ENCODE data around the gene NEU3.

NEU3 gene

DNA sequence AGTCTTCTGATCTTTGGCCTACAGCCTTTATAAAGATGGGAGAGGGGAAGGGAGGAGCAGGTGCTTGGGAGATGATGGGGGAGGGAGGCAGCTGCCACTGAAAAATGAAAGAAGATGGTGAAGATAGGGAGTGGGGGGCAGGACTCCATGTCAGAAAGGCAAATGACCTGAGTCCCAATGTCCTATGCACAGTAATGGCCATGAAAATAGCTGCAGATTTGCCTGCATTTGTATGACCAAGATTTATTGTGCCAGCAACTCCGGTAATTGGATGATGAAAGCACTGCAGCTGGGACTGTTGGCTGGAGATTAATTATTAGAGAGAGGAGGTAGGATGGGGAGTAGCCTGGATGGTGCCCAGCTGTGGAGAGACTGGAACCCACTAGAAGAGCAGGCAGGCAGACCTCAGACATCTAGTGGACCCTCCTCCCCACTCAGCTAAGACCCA lies 36.1 kb downstream of the NEU3 start:
- no peak for DNase-seq (ENCODE audit: low spot score in 2 of 2)
- in situ Hi-C loops (cut with MboI; ENCODE audit: low sequenced_read_pairs): loop anchor here (5.0 kb wide), 1 partner anchor 223 kb away; no protein-coding TSS in a partner anchor
- no peak overlapping the region for H3K4me3 ChIP-seq
- H3K9me3 ChIP-seq: no peaks in the 10 kb centered on the region
- no peaks in the 10 kb centered on the region for H3K27me3 ChIP-seq (ENCODE audit: low read depth)
- no peaks in the 10 kb centered on the region for H3K36me3 ChIP-seq (replicated peaks)
- H3K4me1 ChIP-seq: no peaks in the 10 kb centered on the region

DNA sequence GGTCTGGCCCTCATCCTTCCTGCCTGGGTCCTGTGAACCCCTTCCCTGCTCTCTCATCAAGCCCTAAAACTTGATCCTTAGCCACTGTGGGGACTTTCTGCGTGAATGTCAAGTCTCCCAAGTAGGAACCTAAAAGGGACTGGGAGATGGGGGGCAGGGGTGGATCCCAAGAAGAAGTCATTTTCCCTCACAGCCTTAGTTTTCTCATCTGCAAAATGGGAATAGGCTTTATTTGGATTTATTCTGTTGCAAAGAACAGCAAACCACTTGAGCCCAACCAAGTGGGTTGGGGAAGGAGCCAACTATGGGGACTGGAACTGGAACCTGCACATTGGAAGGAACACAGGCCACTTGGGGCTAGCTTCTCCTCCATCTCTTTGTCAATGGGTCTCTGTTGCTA lies 36.8 kb downstream of the NEU3 start:
- no peak for DNase-seq (ENCODE audit: low spot score in 2 of 2)
- in situ Hi-C loops (cut with MboI; ENCODE audit: low sequenced_read_pairs): no loop called here
- no peaks in the 10 kb centered on the region for H3K27me3 ChIP-seq (ENCODE audit: low read depth)
- H3K9me3 ChIP-seq: no peaks in the 10 kb centered on the region
- no peak overlapping the region for H3K4me3 ChIP-seq
- H3K36me3 ChIP-seq (replicated peaks): no peaks in the 10 kb centered on the region
- no peaks in the 10 kb centered on the region for H3K4me1 ChIP-seq

DNA sequence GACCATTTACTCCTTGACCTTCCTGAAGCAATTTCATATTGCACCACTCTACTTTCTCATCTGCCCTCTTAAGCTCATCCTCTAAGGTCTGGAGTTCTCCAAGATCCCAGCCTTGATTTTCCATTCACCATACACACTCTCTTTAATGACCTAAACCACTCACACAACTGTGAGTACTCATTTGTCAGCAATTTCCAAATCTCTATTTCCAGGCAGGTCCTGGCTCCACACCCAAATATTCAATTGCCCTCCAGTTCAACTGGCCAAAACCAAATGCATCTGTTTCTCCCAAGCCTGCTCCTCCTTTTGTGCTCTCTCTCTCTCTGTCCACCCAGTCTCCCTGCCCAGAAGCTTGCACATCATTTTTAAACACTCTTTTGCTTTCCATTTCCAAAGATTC lies 39.6 kb downstream of the NEU3 start:
- no peaks in the 10 kb centered on the region for H3K36me3 ChIP-seq (replicated peaks)
- no peaks in the 10 kb centered on the region for H3K27me3 ChIP-seq (ENCODE audit: low read depth)
- H3K4me1 ChIP-seq: no peaks in the 10 kb centered on the region
- in situ Hi-C loops (cut with MboI; ENCODE audit: low sequenced_read_pairs): no loop called here
- no peak for DNase-seq (ENCODE audit: low spot score in 2 of 2)
- H3K4me3 ChIP-seq: no peak overlapping the region
- no peaks in the 10 kb centered on the region for H3K9me3 ChIP-seq

DNA sequence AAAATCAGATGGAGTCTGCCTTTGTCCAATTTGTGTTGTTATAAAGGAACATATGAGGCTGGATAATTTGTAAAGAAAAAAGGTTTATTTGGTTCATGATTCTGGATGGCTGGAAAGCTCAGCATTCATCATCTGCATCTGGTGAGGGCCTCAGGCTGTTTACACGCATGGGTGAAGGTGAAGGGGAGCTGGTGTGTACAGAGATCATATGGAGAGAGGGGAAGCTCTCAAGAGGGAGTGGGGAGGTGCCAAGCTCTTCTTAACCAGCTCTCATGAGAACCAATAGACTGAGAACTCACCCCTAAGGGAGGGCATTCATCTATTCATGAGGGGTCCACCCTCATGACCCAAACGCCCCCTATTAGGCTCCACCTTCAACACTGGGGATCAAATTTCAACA lies 40.0 kb downstream of the NEU3 start:
- Histone ChIP-seq H3K36me3 (replicated peaks) (no peaks in the 10 kb centered on the region), H3K4me1 (no peaks in the 10 kb centered on the region), H3K4me3 (no peak overlapping the region), H3K9me3 (no peaks in the 10 kb centered on the region), H3K27me3 (ENCODE audit: low read depth) (no peaks in the 10 kb centered on the region)
- in situ Hi-C loops (cut with MboI; ENCODE audit: low sequenced_read_pairs): no loop called here
- DNase-seq (ENCODE audit: low spot score in 2 of 2): no peak

DNA sequence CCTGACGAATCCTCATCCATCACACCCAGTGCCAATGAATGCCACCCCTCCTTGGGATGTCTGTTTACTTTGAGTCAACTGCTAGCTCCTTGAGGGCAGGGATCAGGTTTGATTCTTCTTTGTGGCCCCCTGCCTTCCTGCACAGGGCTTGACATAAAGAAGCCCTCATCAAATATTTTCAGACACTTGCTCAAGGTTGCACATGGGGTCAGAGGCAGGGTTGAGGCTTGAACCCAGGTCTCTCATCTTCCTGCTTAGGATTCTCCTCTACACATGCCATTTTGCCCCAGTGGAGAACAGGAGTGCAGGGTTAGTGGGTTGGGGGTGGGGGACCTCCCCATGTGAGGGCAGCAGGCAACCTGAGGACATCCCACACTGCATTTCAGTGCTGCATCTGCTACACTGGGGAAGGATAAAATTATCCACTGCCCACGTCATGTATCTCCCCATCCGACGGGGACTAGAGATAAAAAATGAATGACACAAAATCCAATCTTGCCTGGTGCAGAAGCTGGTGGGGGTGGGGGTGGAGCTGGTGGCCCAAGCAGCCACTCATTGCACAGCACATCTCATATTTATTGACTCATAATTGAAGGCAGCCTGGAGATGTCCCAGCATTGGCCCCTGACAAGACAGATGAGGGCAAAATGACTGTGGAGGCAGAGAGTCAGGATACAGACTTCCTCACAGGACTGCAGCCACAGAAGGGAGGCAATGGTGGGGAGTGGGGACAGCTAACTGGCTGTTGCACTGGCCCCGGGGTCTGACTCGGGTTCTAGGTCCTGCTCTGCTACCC lies 41.3 kb downstream of the NEU3 start:
- no peak for DNase-seq (ENCODE audit: low spot score in 2 of 2)

DNA sequence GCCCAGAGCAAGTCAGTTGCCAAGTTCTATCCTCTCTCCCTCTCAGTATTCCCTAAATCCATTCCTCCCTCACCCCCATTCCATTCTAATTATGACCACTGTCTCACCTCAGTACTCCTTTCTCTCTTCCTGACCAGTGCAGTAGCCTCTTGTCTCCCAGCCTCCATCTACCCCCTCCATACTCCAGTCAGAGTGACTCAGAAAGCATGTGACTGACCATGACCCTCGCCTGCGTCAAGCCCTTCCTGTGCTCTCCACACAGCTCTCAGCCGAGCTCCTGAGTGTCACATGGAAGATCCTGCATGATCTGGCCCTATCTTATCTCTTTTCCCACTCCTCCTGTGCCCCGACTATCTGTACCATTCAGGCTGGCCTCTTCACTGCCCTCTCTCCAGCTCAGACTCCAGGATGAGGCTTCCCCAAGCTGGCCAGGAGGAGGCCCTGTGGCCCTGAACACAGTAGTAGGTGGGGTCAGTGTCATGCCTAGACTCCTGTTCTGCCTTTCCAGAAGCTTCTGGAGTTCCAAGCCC lies 42.6 kb downstream of the NEU3 start:
- no peaks in the 10 kb centered on the region for H3K36me3 ChIP-seq (replicated peaks)
- DNase-seq (ENCODE audit: low spot score in 2 of 2): no peak
- no peak overlapping the region for H3K4me3 ChIP-seq
- in situ Hi-C loops (cut with MboI; ENCODE audit: low sequenced_read_pairs): no loop called here
- no peaks in the 10 kb centered on the region for H3K4me1 ChIP-seq
- no peaks in the 10 kb centered on the region for H3K9me3 ChIP-seq
- H3K27me3 ChIP-seq (ENCODE audit: low read depth): no peaks in the 10 kb centered on the region

More for the DNA sequence above, 41.3 kb downstream of the NEU3 start:
- Histone ChIP-seq H3K4me3 (no peak overlapping the region), H3K9me3 (no peaks in the 10 kb centered on the region), H3K4me1 (no peaks in the 10 kb centered on the region), H3K27me3 (ENCODE audit: low read depth) (no peaks in the 10 kb centered on the region), H3K36me3 (replicated peaks) (no peaks in the 10 kb centered on the region)
- in situ Hi-C loops (cut with MboI; ENCODE audit: low sequenced_read_pairs): no loop called here

DNA sequence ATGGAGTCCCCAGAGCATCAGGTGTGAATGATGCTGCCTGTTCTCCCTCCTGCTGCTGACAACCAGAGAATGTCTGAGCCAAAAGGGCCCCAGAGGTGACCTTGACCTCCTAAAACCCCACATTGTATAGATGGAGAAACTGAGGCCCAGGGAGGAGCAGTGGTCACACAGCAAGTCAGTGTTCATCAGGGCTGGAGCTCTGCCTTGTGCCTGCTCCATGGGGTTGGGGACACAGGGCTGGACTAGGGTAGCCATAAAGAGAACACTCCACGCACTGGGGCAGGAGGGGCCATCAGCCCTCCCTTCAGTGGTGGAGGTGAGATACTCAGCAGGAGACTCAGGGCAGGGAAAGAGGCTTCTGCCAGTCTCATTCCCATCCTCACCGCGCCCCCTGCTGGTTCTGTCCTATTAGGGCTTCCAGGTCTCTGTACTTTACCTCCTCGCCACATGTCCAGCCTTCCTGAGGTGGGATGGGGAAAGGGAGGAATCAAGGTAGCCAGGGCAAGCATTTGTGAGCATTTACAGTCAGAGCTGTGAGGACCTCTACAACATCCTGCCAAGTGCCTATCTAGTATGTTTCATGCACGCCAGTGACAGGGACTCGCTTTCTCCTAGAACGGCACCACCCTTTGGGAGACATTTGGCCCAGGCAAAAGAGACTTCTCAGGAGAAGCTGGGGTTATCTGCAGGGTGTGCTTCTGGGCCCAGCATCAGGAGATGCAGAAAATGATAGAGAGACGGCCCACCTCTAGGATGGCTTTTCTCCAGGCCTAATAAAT lies 43.2 kb downstream of the NEU3 start:
- no peaks in the 10 kb centered on the region for H3K4me1 ChIP-seq
- peak; percentile 33 to 91 for DNase-seq (ENCODE audit: low spot score in 2 of 2)
- H3K4me3 ChIP-seq: no peak overlapping the region
- in situ Hi-C loops (cut with MboI; ENCODE audit: low sequenced_read_pairs): no loop called here
- no peaks in the 10 kb centered on the region for H3K36me3 ChIP-seq (replicated peaks)
- no peaks in the 10 kb centered on the region for H3K9me3 ChIP-seq
- H3K27me3 ChIP-seq (ENCODE audit: low read depth): no peaks in the 10 kb centered on the region

DNA sequence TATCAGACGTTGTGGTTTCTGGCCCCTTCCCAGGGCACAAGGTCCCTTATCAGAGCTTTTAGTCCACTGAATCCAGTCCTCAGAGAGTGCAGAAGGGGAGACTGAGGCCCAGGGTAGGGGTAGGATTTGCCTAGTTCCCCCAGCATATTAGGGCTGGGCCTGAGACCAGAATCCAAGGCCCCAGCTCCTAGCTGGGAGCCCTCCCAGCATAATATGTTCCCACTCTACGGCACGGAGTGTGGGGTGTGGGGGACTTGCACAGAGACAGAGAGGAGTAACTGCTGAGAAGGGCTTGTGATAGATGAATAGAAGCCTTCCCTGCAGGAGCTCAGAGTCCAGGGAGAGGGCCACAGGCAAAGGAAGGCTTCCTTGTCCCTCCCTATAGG lies 43.8 kb downstream of the NEU3 start:
- Histone ChIP-seq H3K4me3 (no peak overlapping the region), H3K27me3 (ENCODE audit: low read depth) (no peaks in the 10 kb centered on the region), H3K36me3 (replicated peaks) (no peaks in the 10 kb centered on the region), H3K4me1 (no peaks in the 10 kb centered on the region), H3K9me3 (no peaks in the 10 kb centered on the region)
- DNase-seq (ENCODE audit: low spot score in 2 of 2): no peak
- in situ Hi-C loops (cut with MboI; ENCODE audit: low sequenced_read_pairs): no loop called here

DNA sequence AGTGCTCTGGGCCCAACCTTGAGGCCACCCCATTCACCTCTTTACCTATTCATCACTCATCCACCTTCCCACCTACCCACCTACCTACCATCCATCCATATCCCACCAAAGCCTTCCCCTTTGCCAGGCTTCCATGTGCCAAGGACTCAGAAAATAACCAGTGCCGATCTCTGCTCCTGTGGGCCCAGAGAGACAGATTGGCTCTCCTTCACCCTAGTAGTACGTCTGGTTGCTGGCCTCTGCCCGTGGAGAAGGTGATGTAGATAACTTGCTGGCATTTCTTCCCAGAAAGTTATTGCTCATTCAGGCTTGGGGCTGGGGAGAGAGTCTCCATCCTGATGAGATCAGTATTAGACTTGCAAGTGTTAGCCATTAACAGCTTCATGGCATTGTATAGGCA lies 45.2 kb downstream of the NEU3 start:
- no peak overlapping the region for H3K4me3 ChIP-seq
- in situ Hi-C loops (cut with MboI; ENCODE audit: low sequenced_read_pairs): no loop called here
- no peaks in the 10 kb centered on the region for H3K27me3 ChIP-seq (ENCODE audit: low read depth)
- H3K4me1 ChIP-seq: no peaks in the 10 kb centered on the region
- no peaks in the 10 kb centered on the region for H3K36me3 ChIP-seq (replicated peaks)
- no peaks in the 10 kb centered on the region for H3K9me3 ChIP-seq
- DNase-seq (ENCODE audit: low spot score in 2 of 2): no peak

DNA sequence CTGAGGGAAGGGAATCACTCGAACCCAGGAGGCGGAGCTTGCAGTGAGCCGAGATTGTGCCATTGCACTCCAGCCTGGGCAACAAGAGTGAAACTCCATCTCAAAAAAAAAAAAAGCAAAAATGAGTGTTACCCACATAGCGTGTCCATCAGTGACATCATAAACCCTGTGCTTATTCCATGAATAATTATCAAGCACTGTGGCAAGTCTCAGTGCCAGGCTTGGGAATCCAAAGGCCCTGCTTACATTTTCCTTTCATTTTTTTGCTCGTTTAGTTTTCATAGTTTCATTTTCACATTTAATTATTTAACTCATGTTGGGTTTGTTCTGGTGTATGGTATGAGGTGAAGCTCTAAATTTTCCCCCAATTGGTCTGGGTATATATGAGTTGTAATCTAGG lies 46.5 kb downstream of the NEU3 start:
- in situ Hi-C loops (cut with MboI; ENCODE audit: low sequenced_read_pairs): no loop called here
- Histone ChIP-seq H3K36me3 (replicated peaks) (no peaks in the 10 kb centered on the region), H3K9me3 (no peaks in the 10 kb centered on the region), H3K4me1 (no peaks in the 10 kb centered on the region), H3K4me3 (no peak overlapping the region), H3K27me3 (ENCODE audit: low read depth) (no peaks in the 10 kb centered on the region)
- DNase-seq (ENCODE audit: low spot score in 2 of 2): no peak

DNA sequence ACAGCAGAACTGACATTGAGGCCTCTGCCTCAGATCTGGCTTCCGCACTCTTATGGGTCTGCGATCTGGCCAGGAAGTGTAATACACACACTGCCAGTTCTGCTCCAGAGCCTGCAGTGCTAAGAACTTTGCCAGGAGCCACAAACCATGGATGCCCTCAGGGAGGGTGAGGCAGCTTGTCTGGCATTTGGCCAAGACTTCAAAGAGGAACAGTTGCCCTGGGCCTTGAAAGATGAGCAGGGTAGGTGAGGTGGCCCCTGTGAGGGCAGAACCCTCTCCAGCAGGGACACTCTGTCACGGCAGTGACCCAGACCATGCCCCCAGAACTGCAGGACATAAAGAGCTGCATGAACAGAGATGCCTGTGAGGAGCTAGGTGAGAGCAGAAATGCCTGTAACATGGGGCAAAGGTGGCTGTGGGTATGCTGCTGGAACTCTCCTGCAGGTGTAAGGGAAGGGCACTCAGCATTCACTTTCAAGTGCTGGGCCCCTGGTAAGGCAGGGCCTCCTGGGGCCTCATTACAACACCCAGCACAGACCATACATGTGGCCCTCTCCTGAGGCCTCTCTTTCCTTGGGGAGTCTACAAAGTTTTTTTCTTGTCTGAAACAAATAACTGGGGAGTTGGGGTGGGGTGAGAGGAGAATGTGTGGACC lies 47.3 kb downstream of the NEU3 start:
- no peaks in the 10 kb centered on the region for H3K4me1 ChIP-seq
- no peaks in the 10 kb centered on the region for H3K27me3 ChIP-seq (ENCODE audit: low read depth)
- no peaks in the 10 kb centered on the region for H3K36me3 ChIP-seq (replicated peaks)
- H3K9me3 ChIP-seq: no peaks in the 10 kb centered on the region
- no peak for DNase-seq (ENCODE audit: low spot score in 2 of 2)
- no peak overlapping the region for H3K4me3 ChIP-seq
- in situ Hi-C loops (cut with MboI; ENCODE audit: low sequenced_read_pairs): no loop called here

DNA sequence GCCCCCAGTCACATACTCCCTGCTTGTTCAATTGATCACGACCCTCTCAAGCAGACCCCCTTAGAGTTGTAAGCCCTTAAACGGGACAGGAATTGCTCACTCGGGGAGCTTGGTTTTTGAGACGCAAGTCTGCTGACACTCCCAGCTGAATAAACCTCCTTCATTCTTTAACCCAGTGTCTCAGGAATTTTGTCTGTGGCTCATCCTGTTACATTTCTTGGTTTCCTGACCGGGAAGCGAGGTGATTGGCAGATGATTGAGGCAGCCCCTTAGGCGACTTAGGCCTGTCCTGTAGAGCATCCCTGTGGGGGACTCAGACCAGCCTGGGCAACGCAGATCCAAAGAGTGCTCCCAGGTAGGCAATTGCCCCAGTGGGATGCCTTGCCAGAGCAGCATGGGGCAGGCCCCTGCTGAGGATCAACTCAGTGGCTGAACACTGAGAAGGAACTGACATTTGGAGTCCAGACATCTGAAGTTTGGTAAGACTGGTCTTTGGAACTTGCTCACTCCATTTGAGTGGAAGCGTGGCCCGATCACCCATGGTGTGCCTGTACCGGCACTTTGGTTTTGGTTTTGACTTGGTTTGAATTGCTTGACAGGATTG lies 51.5 kb downstream of the NEU3 start:
- in situ Hi-C loops (cut with MboI; ENCODE audit: low sequenced_read_pairs): no loop called here
- DNase-seq (ENCODE audit: low spot score in 2 of 2): no peak
- no peaks in the 10 kb centered on the region for H3K4me1 ChIP-seq
- no peaks in the 10 kb centered on the region for H3K36me3 ChIP-seq (replicated peaks)
- H3K4me3 ChIP-seq: no peak overlapping the region
- no peaks in the 10 kb centered on the region for H3K9me3 ChIP-seq
- peaks cover 3% of the 10 kb centered on the region; the same call in 1 of the 2 replicates for H3K27me3 ChIP-seq (ENCODE audit: low read depth)

DNA sequence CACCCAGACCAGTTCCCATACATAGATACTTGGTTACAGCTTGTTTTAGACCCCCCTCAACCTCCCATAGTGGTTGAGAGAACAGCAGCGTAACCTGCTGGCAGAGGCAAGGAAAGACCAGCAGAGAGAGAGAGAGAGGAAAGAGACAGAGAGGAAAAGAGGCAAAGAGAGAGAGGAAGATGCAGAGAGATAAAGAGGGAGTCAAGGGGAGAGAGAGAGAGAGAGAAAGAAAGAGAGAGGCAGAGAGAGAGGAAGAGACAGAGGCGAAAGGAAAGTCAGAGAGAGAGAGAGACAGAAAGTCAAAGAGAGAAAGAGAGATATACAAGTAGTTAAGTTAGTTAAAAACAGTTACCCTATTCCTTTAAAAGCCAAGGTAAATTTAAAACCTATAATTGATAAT lies 52.5 kb downstream of the NEU3 start:
- Histone ChIP-seq H3K4me1 (no peaks in the 10 kb centered on the region), H3K9me3 (no peaks in the 10 kb centered on the region), H3K27me3 (ENCODE audit: low read depth) (peaks cover 3% of the 10 kb centered on the region; the same call in 1 of the 2 replicates), H3K36me3 (replicated peaks) (no peaks in the 10 kb centered on the region), H3K4me3 (no peak overlapping the region)
- DNase-seq (ENCODE audit: low spot score in 2 of 2): no peak
- in situ Hi-C loops (cut with MboI; ENCODE audit: low sequenced_read_pairs): no loop called here
